Panc1 (cell line): ENCODE data around the gene AZI2. TPM values are rescaled to one million over a fixed set of nuclear protein-coding genes. Genes with fewer than 3 reads are reported as not detected.

Experiments used
- ATAC-seq: fragments of 200-7000 bp; cut with Tn5 transposase; 2 replicates; pipeline ENCODE4 v1.9.1; 2020; ENCODE audit warnings: mild to moderate bottlenecking, moderate library complexity
- BruUV-seq: library from RNA; stranded (reverse); fragments of 400-500 nt; replicated peaks from 2 replicates; lab custom pipeline; 2021; lab: Mats Ljungman, UMichigan
- CTCF ChIA-PET: fragments of 300-600 bp; sonication (Branson Sonifier 250); formaldehyde crosslinking; loops from one replicate; lab custom pipeline; 2022; ENCODE audit warnings: antibody characterized with exemption; lab: Charles Lee
- POLR2A ChIA-PET: fragments of 300-600 bp; sonication (Branson Sonifier 250); formaldehyde crosslinking; loops from one replicate; lab custom pipeline; 2022; ENCODE audit warnings: antibody characterized with exemption; lab: Charles Lee
- DNase-seq: peaks from one replicate; pipeline ENCODE4 v3.0.0-alpha.2; 2010; ENCODE audit warnings: low read depth, low spot score
- H3K27ac ChIP-seq: 2 replicates; pipeline ENCODE4 v1.5.1; 2011; ENCODE audit warnings: mild to moderate bottlenecking, low read length, inconsistent platforms
- H3K27me3 ChIP-seq: fragments of 200-500 bp; sonication (Bioruptor generic); 2 replicates; pipeline ENCODE4 v1.6.0; 2014; ENCODE audit warnings: low read length, inconsistent platforms; ENCODE audit not compliant: control insufficient read depth, insufficient read depth
- H3K36me3 ChIP-seq: fragments of 200-500 bp; sonication (Bioruptor generic); 2 replicates; pipeline ENCODE4 v1.5.1; 2014; ENCODE audit warnings: inconsistent platforms, mild to moderate bottlenecking, low read length, moderate library complexity; ENCODE audit not compliant: control insufficient read depth, insufficient read depth
- H3K4me1 ChIP-seq: 2 replicates; pipeline ENCODE4 v1.5.1; 2011; ENCODE audit warnings: inconsistent platforms, mild to moderate bottlenecking, low read length, moderate library complexity; ENCODE audit not compliant: control insufficient read depth, insufficient read depth
- H3K4me3 ChIP-seq, 2 experiments: 2 replicates each; pipeline ENCODE4 v1.5.1; 2011 to 2012; ENCODE audit warnings: low read depth in 2 of 2, low read length in 2 of 2, mild to moderate bottlenecking in 2 of 2, inconsistent platforms in 1 of 2, moderate library complexity in 1 of 2
- H3K9me3 ChIP-seq: fragments of 200-500 bp; sonication (Bioruptor generic); 2 replicates; pipeline ENCODE4 v1.5.1; 2014; ENCODE audit warnings: low read depth, mild to moderate bottlenecking, inconsistent platforms, low read length, moderate library complexity; ENCODE audit not compliant: control insufficient read depth, insufficient read depth
- POLR2AphosphoS5 ChIP-seq: IDR thresholded peaks from 2 replicates; pipeline ENCODE4 v1.6.1; 2012; ENCODE audit warnings: mild to moderate bottlenecking, low read depth, low read length, moderate library complexity
- REST ChIP-seq, 2 experiments: IDR thresholded peaks; 2 replicates each; pipeline ENCODE4 v1.6.1; 2011 to 2012; ENCODE audit warnings: low read depth in 2 of 2, control low read depth in 1 of 2, low read length in 1 of 2, mild to moderate bottlenecking in 1 of 2, moderate library complexity in 1 of 2; ENCODE audit not compliant: insufficient read depth in 1 of 2
- SIN3A ChIP-seq: IDR thresholded peaks from 2 replicates; pipeline ENCODE4 v1.6.1; 2012; ENCODE audit warnings: low read depth, mild to moderate bottlenecking, low read length, moderate library complexity, borderline replicate concordance; ENCODE audit not compliant: insufficient read depth
- TCF7L2 ChIP-seq: IDR thresholded peaks from 2 replicates; pipeline ENCODE4 v1.6.1; 2011; ENCODE audit warnings: mild to moderate bottlenecking, low read depth, low read length, inconsistent platforms
- in situ Hi-C: cut with HindIII; loops from 2 replicates; pipeline ENCODE4 v1.10.0; 2016; ENCODE audit warnings: low sequenced_read_pairs, low pct_unique_long_range_greater_than_20kb
- intact Hi-C: fragments of 100-400 bp; cut with micrococcal nuclease; formaldehyde crosslinking; loops from one replicate; pipeline ENCODE4 v1.10.0; 2022; ENCODE audit not compliant: unreplicated experiment
- total RNA-seq: library from RNA; stranded (reverse); gene quantifications from one replicate; pipeline ENCODE4 v1.2.1, GENCODE V29; 2021; ENCODE audit not compliant: unreplicated experiment
- TF ChIP-seq, protein P1 (sequence below): fragments of 450-650 bp; IDR thresholded peaks from 2 replicates; pipeline ENCODE4 v1.5.1; 2017; ENCODE audit warnings: mild to moderate bottlenecking

Gene AZI2
- total RNA-seq, 1 experiment from 2014 or later = 42.4 TPM

GRCh38 chr3:28386049-28386448, 37.4 kb upstream of the AZI2 start:
- POLR2A ChIA-PET = no interaction called here
- no peak for TF ChIP-seq SIN3A
- no peak for TF ChIP-seq REST (IDR thresholded peaks at IDR 0.05; ENCODE audit: insufficient read depth in 1 of 2, low read depth in 2 of 2, low read length in 1 of 2)
- TF ChIP-seq, protein P1, sequence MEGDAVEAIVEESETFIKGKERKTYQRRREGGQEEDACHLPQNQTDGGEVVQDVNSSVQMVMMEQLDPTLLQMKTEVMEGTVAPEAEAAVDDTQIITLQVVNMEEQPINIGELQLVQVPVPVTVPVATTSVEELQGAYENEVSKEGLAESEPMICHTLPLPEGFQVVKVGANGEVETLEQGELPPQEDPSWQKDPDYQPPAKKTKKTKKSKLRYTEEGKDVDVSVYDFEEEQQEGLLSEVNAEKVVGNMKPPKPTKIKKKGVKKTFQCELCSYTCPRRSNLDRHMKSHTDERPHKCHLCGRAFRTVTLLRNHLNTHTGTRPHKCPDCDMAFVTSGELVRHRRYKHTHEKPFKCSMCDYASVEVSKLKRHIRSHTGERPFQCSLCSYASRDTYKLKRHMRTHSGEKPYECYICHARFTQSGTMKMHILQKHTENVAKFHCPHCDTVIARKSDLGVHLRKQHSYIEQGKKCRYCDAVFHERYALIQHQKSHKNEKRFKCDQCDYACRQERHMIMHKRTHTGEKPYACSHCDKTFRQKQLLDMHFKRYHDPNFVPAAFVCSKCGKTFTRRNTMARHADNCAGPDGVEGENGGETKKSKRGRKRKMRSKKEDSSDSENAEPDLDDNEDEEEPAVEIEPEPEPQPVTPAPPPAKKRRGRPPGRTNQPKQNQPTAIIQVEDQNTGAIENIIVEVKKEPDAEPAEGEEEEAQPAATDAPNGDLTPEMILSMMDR = no peak
- TF ChIP-seq TCF7L2 = no peak
- TF ChIP-seq POLR2AphosphoS5 = no peak

DNA sequence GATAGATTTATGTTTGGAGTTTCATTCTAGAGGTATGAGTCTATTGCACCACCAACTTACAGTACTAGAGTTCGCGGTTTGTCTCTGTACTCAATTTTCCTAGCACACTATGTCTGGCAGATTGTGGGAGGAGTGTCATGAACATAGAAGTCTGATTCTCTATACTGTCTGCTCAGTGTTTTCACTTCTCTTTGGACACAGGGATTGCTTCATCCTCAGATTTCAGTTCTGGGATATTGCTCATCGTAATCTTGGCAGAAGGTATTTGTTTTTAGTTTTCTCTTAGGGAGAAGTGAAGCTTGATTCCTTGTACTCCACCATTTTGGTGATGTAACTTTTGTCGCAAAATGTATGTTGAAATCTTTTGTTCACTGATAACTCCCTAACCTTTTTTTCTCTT, 27.8 kb upstream of the AZI2 start:
- BruUV-seq = no TSS peak
- intact Hi-C loops = no loop called here
- no peaks in the 10 kb centered on the region for H3K9me3 ChIP-seq
- in situ Hi-C loops = no loop called here
- ATAC-seq (no peak), DNase-seq (no peak)
- H3K27ac ChIP-seq = no peak overlapping the region
- H3K36me3 ChIP-seq = no peaks in the 10 kb centered on the region
- H3K4me3 ChIP-seq = no peak overlapping the region
- H3K27me3 ChIP-seq = no peaks in the 10 kb centered on the region
- H3K4me1 ChIP-seq = no peaks in the 10 kb centered on the region
- TF ChIP-seq REST (IDR thresholded peaks at IDR 0.05; ENCODE audit: insufficient read depth in 1 of 2, low read depth in 2 of 2, low read length in 1 of 2) (no peak), SIN3A (no peak)
- TF ChIP-seq, protein P1 = no peak
- ChIA-PET CTCF (no interaction called here), POLR2A (no interaction called here)

More at GRCh38 chr3:28386049-28386448, 37.4 kb upstream of the AZI2 start:
- H3K4me1 ChIP-seq = no peaks in the 10 kb centered on the region
- no peak overlapping the region for H3K27ac ChIP-seq
- CTCF ChIA-PET = no interaction called here
- no peaks in the 10 kb centered on the region for H3K27me3 ChIP-seq
- no peak for ATAC-seq
- no peaks in the 10 kb centered on the region for H3K36me3 ChIP-seq
- DNase-seq = no peak
- intact Hi-C loops (no loop called here), in situ Hi-C loops (no loop called here)
- BruUV-seq = no TSS peak
- no peak overlapping the region for H3K4me3 ChIP-seq
- H3K9me3 ChIP-seq = no peaks in the 10 kb centered on the region
